Liver (tissue), 3 donors: Measurements from ENCODE around the gene PJA1.

ENCODE experiments used
- CTCF ChIP-seq: fragments of 150-350 bp; IDR thresholded peaks from 2 replicates; pipeline ENCODE4 v1.5.1; 2017; ENCODE audit warnings: improper control_type of control experiment, low read depth, low read length; ENCODE audit not compliant: missing input control
- JUND ChIP-seq, 2 donors: IDR thresholded peaks; 2 replicates each; pipeline ENCODE4 v1.6.1; 2016; ENCODE audit warnings: antibody characterized with exemption in 2 of 2
- SP1 ChIP-seq: IDR thresholded peaks from 2 replicates; pipeline ENCODE4 v1.6.1; 2018; ENCODE audit warnings: antibody characterized with exemption, mild to moderate bottlenecking
- ZBTB33 ChIP-seq: IDR thresholded peaks from 2 replicates; pipeline ENCODE4 v1.6.1; 2016; ENCODE audit warnings: antibody characterized with exemption
- donor health status: healthy.
- donor health status: healthy.

- TF ChIP-seq CTCF (no peak), ZBTB33 (no peak), SP1 (no peak), JUND (IDR thresholded peaks at IDR 0.05) (no peak)
These were observed 12.4 kb upstream of the PJA1 start for GRCh38 chrX:69177511-69178162.
